ENCODE data around the gene RPS8.
"Not testable (repeated sequence)": the region's sequence is repeated elsewhere in the genome, so short reads cannot be mapped to it uniquely, and the experiment has no call there.

Gene RPS8

GRCh38 chr1:44820328-44821239 is 45.2 kb downstream of the RPS8 start:
- DNase-seq (ENCODE audit: low read depth), result no peak

- DNase-seq (ENCODE audit: low read depth), result no peak
Measured at GRCh38 chr1:44821240-44821715, 45.9 kb downstream of the RPS8 start.

GRCh38 chr1:44822131-44822701 is 46.9 kb downstream of the RPS8 start:
- no peak for DNase-seq (ENCODE audit: low read depth)

- DNase-seq (ENCODE audit: low read depth), result no peak
Measured at GRCh38 chr1:44822981-44823451, 47.7 kb downstream of the RPS8 start.

- not testable (repeated sequence) for DNase-seq (ENCODE audit: low read depth)
Measured at GRCh38 chr1:44824392-44824791, 49.1 kb downstream of the RPS8 start.

GRCh38 chr1:44826375-44827196 is 51.2 kb downstream of the RPS8 start:
- no peak for DNase-seq (ENCODE audit: low read depth)

GRCh38 chr1:44827197-44828002 is 52.1 kb downstream of the RPS8 start:
- DNase-seq (ENCODE audit: low read depth), result no peak

- DNase-seq (ENCODE audit: low read depth), result no peak
Measured at GRCh38 chr1:44828003-44828651, 52.8 kb downstream of the RPS8 start.

All from GM04503 (cell line).